NCI-H1092 treated with DMSO at 0.1 percent for 48 hours (cell line): ENCODE data around the gene IQUB.
"Not testable (repeated sequence)": the region's sequence is repeated elsewhere in the genome, so short reads cannot be mapped to it uniquely, and the experiment has no call there.

Experiments used
- DNase-seq: peaks from one replicate; lab custom pipeline; 2025; lab: John Stamatoyannopoulos, UW

Gene IQUB

DNA sequence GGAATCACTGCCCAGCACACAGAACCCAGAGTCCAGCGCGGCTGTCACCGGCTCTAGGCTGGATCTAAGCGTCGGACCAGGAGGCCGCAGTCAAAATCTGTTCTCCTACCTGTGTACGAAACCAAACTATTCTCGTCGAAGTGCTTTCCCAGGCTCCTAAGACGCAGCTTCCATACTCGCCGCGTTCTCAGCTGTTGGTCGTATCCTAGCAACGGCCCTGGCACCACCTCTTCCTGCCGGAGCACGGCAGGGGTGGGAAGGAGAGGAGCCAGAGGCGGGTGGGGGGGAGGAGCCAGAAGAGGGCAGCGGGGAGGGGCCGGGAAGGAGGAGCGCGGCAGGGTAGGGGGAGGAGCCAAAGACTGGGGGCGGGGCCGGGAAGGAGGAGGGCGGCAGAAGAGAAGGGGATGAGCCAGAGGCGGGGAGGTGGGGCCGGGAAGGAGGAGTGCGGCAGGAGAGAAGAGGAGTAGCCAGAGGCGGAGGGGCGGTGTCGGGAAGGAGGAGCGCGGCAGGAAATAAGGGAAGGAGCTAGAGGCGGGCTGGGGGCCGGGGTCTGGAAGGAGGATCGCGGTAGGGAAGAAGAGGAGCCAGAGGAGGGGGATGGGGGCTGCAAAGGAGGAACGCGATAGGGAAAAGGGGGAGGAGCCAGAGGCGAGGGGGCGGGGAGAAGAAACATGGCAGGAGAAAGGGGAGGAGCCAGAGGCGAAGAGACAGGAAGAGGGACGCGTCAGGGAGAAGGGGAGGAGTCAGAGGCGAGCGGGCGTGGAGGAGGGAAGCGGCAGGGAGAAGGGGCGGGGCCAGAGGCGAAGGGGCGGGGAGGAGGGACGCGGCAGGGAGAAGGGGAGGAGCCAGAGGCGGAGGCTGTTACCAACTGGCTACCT, at the start of gene IQUB:
IQUB (minus strand) TSS at position 213 of the 878 bp plus-strand sequence. CDS start 22,255 bp downstream, outside the sequence.
- peak; percentile 100 for DNase-seq

DNA sequence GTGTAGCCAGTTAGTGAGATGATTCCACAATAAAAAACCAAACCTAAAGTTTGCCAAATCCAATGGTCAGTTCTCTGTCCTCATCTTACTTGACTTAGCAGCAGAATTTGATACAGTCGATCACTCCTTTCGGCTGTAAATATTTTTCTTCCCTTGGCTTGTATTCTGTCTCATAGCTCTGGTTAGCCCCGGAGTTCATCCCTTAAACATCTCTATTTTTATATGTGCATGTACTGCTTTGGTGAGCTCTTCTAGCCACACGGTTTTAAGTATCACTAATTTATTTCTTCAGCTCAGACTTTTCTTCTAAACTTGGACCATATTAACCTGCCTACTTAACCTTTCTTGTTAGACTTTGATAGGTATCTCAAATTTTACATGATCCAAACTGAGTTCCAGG, 49.4 kb upstream of the IQUB start:
- DNase-seq = no peak

DNA sequence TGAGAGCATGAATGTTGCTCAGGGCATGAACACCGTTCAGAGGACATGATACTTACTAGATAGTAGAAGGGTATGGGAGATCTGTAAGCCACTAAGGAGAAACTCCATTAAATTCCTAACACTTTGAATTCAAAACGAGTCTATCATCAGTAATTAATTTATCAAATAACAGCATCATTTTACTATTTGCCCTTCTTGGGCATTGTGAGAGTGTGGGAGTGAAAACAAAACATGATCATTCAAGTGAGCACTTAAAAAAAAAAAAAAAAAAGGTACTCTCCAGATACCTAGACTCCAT, 46.7 kb upstream of the IQUB start:
- no peak for DNase-seq

DNA sequence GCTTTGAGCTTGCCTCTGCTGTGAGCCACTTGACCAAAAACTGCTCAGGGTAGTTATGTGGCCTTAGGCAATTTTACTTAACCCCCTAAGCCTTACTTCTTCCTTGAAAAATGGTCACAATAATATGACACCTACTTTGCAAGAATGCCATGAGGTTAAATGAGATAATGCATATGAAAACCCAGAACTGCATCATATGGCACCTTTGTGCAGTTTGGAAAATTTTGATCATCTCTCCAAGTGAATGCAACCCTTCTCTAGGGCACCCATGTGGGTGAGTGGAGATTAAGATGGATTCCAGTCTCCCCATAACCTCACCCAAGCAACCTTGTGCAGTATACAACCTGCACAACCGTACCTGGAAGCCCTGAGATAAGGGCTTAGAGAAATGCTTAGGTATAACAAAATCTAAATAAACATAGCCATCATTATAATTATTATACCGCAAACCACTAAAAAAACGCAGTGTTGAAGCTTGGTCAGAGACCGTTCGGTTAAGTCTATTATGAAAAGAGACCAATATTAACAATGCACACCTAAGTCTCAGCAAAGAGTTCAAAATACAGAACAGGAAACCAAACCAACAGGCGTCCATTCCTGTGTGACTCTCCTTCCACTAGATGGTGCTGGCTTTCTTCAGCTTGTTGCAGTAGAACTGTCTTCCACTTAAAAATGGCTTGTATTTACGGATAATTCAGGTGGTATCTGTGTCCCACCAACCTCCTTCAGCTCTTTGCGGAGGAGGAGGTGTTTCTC, 46.2 kb upstream of the IQUB start:
- DNase-seq = peak; percentile 75

DNA sequence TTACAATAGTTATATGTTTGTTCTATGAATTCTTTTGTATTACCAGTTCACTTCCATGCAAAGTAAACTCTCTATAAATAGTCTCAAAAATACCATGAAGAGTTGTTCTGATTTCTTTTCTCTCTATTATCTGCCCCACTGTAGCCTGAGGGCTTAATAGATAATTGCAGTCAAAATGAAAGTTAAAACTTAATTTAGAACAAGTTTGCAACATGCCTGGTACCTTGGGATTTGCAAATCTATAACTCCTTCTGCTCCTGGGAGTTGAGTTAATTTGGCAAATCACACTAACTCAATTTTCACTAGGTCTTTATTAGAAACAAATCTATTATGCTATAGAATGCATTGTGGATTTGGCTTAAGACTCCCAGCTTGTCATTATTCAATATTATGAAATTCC, 45.0 kb upstream of the IQUB start:
- no peak for DNase-seq

DNA sequence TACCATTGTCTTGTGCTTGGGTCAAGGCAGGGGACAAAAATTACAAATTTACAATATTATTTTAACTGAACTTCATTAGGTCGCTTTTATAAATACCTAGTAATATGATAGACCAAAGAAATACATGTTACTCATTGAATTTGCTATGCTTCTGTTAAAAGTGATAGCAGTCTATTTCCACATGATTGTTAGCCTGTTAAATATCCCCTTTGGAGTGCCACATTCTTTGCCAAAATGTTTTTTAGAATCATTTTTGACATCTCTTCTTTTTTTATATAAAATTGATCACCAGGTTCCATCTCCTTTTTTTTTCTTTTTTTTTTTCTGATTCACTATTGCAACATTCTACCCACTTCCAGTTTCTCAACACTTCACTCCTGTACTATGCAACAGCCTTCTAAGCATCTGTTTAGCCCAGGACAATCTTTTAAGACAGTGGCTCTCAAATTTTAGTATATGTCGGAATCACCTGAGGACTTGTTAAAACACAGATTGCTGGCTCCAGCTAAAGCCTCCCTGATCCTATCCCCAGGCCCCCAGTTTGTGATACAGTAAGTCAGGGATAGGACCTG, 39.6 kb upstream of the IQUB start:
- no peak for DNase-seq

DNA sequence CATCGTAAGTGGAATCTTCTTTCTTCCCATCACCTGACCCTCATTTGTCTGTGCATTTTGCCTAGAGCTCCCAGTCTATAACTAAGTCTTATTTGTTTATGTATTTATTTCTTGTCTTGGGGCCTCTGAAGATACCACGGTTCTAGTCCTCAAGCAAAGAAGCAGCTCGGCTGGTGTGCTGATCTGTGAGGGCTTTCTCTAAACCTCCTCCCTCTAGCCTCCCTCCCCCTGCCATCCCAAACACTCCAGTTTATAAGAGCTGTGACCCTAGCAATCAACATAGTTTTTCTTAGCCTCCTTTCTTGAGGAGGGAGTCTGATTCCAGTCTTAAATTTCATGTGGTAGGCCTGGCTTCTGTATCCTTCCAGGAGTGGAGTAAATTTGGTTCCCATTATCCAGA, 38.9 kb upstream of the IQUB start:
- no peak for DNase-seq

DNA sequence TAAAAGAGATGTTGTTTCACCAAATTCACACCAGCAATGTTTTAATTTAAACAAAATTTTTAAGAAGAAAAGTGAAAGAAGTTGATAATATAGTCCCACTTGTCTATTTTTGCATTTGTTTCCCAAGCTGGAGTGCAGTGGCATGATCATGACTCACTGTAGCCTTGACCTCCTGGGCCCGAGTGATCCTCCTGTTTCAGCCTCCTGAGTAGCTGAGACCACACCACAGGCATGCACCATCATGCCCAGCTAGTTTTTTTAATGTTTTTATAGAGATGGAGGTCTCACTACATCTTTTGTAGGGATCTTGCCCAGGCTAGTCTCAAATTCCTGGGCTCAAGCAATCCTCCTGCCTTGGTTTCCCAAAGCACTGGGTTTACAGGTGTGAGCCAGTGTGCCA, 37.3 kb upstream of the IQUB start:
- no peak for DNase-seq

DNA sequence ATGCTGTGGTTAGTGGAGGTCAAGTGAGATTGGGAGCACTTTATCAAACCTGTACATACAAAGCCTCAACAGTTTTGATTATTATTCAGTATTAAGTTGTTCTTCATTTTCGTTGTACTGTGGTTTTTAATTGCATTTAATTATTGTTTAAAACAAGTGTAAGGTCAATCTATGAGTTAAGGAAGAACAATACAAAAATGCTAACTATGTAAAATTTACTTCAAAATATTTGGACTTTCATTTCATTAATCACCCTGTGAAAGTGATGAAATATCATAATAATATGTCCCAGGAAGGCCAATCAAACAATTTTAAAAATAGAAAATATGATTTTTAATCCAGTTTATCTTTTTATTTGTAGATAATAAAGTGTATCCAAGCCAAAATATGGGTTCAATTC, 36.8 kb upstream of the IQUB start:
- DNase-seq = no peak

DNA sequence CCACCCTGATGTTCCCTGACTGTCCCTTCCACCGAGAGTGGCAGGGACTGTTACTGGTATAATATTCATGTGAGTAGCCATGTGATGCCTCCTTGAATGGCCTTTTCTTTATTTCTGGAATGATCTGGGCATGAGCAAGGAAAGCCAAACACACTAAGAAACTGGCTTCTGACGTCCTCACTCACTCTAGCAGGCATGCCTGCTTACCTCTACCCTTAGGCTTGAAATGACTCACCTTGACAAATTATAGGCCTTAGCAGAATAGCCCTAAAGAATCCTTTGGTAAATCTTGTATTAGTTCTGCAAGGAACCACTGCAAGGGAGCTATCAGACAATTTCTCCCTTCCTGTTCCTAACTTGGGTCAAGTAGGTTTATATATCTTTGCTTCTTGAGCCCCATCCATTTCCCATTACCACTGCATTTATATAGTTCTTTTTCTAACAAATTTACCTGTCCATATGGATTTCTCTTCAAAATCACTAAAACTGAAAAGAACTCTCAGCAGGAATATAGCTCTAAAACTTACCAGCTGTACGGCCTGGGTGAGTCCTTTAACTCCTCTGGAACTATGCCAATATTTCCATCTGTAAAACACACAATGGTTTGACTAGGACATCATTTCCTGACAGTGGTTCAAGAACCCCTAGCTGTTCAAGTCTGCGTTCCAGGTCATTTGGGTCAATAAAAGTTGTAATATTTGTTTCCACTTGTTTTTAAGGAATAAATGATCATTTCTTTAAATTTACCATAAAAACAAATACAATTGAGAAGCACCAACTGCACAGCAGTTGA, 36.2 kb upstream of the IQUB start:
- DNase-seq = no peak

DNA sequence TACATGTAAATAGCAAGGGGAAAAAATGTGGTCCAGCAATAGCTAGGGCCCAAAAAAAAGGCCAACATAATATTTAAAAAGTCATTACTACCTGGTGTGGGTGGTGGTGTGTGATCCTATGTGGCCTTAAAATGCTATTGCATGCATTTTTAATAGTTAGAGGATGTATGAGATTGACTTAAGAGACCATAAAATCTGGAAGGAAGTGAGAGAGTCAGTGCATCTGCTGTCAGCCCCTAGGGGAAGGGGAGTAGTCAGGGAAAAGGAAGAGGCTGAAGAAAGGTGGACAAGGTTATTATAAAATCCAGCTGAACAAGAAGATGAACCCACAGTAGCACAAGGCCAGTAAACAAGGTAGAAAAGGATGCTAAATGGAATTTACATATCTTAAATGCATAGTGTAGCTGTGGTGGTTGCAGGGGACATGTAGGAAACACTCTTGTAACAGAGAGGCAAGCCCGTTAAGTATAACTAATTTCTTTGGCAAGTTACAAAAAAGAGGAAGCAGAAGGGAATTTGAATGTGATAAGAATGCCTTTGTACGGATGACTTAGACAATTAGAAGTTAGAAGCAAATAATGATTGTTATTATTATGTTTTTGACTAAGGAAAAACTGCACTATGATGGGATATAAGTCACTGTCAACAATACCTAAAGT, 35.1 kb upstream of the IQUB start:
- no peak for DNase-seq

DNA sequence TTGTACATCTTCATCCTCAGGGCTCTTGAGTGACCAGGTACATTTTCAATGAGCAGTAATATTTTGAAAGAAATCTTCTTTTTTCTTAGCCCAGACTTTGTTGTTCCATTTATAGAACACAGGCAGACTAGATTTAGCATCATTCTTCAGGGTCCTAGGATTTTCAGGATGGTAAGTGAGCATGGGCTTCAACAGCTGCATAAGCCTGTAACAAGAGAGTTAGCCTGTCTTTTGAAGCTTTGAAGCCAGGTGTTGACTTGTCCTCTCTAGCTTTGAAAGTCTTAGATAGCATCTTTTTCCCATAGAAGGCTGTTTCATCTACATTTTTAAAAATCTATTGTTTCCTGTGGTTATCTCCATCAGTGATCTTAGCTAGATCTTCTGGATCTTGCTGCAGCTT, 27.7 kb upstream of the IQUB start:
- DNase-seq = no peak

DNA sequence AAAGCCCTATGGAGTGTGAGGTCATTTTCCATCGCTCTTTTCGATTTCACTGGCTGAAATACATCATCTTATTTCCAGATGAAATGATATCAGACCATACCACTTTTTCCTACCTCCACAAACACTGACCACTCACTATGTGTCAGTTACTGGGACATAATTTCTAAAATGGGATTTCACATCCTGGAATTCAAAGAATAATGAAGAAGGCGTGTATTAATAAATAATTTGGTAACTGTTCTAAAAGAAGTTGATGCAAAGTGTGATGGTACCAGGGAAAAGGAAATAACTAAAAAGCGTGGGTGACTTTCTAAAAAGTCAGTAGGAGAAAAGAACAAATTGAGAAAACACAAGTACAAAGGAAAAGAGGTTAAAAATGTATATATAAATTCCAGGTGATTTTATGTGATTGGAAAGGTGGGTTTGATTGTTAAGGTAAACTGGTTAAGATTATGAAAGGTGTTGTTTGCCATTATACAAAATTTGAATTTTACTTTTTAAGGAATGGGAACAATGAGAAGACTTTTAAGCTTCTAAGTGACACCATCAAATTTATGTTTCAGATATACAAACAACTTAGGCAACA, 24.0 kb upstream of the IQUB start:
- no peak for DNase-seq

DNA sequence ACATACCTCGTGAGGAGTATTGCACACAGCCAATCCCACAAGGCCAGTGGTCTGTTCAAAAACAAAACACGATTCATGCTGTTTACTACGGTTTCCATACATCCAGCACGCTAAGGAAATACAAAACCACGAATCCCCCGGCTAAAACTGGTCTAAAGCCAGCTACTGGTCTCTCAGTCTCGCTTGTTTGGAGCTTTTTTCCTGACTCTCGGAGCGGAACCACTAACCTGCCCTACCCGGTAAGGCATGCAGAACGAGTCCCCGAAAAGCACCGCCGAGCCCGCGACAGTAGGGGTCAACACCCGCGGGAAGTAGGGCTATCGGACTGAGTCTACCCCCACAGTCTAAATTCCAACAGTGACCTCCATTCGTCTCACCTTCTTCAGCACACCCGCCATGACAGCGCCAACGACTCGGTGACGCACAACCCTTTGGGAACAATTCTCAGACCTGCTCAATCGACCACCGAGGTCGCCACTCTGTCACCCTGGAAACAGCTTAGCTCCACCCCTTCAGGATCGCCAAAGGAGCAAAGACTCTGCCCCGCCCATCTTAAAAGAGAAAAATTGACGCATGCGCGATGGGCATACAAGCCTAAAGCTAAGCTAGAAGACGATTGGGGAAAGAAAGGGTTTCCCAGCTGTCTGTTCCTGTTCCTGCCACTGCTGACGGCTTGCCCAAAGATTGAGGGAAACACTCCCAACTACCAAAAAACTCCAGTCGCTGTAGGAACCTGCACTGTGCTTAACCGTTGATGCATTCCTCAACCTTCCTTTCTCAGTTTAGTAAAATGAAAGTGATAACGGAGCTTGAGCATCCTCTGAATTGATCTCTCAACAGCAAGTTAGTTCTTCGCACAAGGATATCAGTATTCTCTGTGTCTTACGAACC, 23.2 kb upstream of the IQUB start, which contains the start of gene NDUFA5:
NDUFA5 (minus strand) TSS at position 421 of the 891 bp plus-strand sequence; CDS start at position 398, 23 bp downstream.
- peak; percentile 100 for DNase-seq

DNA sequence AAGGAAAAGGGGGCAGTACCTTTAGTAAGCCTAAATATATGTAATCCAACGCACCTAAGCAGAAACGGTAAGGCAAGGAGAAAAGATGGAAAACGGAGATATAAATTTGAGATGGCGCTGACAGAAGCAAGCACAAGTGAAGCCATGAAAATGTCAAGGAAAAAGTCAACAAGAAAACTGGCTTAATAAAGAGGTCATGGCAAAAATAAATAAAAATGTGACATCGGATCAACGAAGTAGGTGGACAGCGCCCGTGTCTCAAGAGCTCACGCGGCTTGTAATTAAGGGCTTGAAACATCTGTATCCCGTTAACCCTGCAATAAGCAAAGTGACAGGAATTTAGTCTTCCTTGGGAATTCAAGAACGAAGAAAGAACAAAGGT, 22.6 kb upstream of the IQUB start:
- DNase-seq = peak; percentile 60

DNA sequence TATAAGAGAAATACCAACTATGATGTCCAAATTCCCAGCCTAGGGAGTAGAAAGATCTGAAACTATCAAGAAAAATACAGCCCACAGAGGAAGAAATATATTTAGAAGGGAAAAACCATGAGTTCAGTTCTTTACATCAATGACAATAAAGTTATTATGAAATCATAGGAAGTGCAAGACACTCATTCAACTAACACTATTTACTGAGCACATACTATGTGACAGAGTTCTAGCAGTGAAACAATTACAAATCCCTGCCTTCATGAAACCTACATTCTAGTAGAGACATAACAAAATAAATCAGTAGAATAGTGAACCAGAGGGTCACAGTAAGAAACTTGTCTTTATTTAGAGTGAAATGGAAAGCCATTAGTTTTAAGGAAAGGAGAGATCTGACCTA, 21.1 kb upstream of the IQUB start:
- no peak for DNase-seq

DNA sequence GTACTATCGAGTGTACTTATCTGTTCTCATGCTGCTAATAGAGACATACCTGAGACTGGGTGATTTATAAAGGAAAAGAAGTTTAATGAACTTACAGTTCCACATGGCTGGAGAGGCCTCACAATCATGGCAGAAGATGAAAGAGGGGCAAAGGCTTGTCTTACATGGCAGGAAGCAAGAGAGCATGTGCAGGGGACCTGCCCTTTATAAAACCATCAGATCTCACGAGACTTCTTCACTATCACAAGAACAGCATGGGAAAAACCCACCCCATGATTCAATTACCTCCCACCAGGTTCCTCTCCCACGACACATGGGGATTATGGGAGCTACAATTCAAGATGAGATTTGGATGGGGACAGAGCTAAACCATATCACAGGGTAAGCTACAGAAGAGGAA, 18.8 kb upstream of the IQUB start:
- no peak for DNase-seq

DNA sequence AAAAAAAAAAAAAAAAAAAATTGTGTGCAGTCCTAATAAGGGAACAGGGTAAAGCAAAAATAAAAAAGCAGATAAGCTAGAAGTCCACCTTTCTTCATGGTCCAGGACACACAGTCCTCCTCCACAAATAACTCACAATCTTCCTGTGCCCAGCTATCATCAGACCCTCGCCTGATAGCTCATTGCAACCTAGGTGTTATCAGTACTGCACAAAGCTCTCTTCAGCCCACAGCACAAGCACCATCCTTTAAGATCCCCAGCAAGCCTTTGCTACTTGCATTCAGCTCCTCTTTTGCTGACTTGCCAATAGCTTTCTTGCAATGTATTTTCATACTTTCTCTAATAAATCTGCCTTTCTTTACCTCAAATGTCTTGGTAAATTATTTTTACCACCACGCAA, 18.2 kb upstream of the IQUB start:
- no peak for DNase-seq

DNA sequence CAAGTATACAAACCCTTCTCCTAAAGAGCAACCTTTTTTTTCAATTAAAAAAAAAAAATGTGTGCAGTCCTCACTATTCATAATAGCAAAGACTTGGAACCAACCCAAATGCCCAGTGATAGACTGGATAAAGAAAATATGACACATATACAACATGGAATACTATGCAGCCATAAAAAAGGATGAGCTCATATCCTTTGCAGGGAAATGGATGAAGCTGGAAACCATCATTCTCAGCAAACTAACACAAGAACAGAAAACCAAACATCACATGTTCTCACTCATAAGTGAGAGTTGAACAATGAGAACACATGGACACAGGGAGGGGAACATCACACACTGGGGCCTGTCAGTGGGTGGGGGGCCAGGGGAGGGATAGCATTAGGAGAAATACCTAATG, 17.7 kb upstream of the IQUB start:
- not testable (repeated sequence) for DNase-seq

DNA sequence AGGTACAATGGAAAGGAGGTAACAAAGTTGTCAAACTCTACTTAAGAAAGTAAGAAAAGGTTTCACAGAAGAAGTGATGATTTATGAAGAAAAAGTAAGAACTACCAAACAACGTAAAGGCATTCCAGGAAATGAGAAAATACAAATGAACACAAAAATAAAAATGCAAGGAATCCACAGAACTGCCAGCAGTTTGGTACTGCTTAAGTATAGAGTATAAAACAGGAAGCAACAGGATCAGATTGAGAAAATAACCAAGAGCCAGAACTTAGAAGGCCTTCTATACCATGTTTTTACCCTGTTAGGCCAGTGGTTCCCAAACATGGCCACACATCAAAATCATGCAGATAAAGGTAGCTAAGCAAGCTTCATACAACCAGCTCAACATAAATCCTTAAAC, 14.0 kb upstream of the IQUB start:
- no peak for DNase-seq
